Mesenchymal stem cell (in vitro differentiated cells and primary cell): ENCODE data around the gene ZNF106.

Experiments
- DNase-seq: peaks from one replicate; pipeline ENCODE4 v3.0.0-alpha.2; 2013
- H2AFZ ChIP-seq: one replicate; pipeline ENCODE4 v1.6.1; 2013; ENCODE audit warnings: low read depth, mild to moderate bottlenecking, control low read depth, inconsistent platforms, low read length, moderate library complexity
- H2AK5ac ChIP-seq: 2 replicates; pipeline ENCODE4 v1.6.1; 2013; ENCODE audit warnings: low read length, moderate library complexity, mild to moderate bottlenecking, inconsistent platforms; ENCODE audit not compliant: severe bottlenecking
- H2BK120ac ChIP-seq: one replicate; pipeline ENCODE4 v1.6.1; 2013; ENCODE audit warnings: low read depth, mild to moderate bottlenecking, inconsistent platforms, low read length, moderate library complexity
- H2BK12ac ChIP-seq, 2 experiments: one replicate each; pipeline ENCODE4 v1.6.1; 2013; ENCODE audit warnings: inconsistent platforms in 2 of 2, low read length in 2 of 2, mild to moderate bottlenecking in 2 of 2, moderate library complexity in 2 of 2, control low read depth in 1 of 2
- H2BK15ac ChIP-seq: one replicate; pipeline ENCODE4 v1.6.1; 2013; ENCODE audit warnings: mild to moderate bottlenecking, low read depth, inconsistent platforms; ENCODE audit not compliant: poor library complexity, severe bottlenecking
- H2BK5ac ChIP-seq: 2 replicates; pipeline ENCODE4 v1.6.1; 2013; ENCODE audit warnings: low read depth, mild to moderate bottlenecking, low read length, control low read depth, inconsistent platforms; ENCODE audit not compliant: poor library complexity, severe bottlenecking
- H3K14ac ChIP-seq, 2 experiments: one replicate each; pipeline ENCODE4 v1.6.1; 2013; ENCODE audit warnings: inconsistent platforms in 2 of 2, low read length in 2 of 2, control low read depth in 1 of 2, mild to moderate bottlenecking in 1 of 2, moderate library complexity in 1 of 2
- H3K18ac ChIP-seq, 2 experiments: one replicate each; pipeline ENCODE4 v1.6.1; 2013; ENCODE audit warnings: inconsistent platforms in 2 of 2, low read length in 2 of 2, control low read depth in 1 of 2, low read depth in 1 of 2, mild to moderate bottlenecking in 1 of 2
- H3K23ac ChIP-seq, 2 experiments: one replicate each; pipeline ENCODE4 v1.6.1; 2013; ENCODE audit warnings: inconsistent platforms in 2 of 2, low read length in 2 of 2, mild to moderate bottlenecking in 2 of 2, moderate library complexity in 2 of 2, control low read depth in 1 of 2
- H3K27ac ChIP-seq: 2 replicates; pipeline ENCODE4 v1.5.1; 2013; ENCODE audit warnings: mild to moderate bottlenecking, moderate library complexity, low read length, control low read depth, inconsistent platforms; ENCODE audit not compliant: poor library complexity, severe bottlenecking
- H3K27me3 ChIP-seq, 2 experiments: 2 replicates each; pipeline versions ENCODE4 v1.6.1 to v1.7.0; 2013; ENCODE audit warnings: low read length in 2 of 2, mild to moderate bottlenecking in 2 of 2, moderate library complexity in 2 of 2, control low read depth in 1 of 2, inconsistent platforms in 1 of 2; ENCODE audit not compliant: control insufficient read depth in 1 of 2, insufficient read depth in 1 of 2
- H3K36me3 ChIP-seq, 2 experiments: 2 replicates each; pipeline versions ENCODE4 v1.6.1 to v1.7.0; 2013; ENCODE audit warnings: low read length in 2 of 2, control low read depth in 1 of 2, inconsistent platforms in 1 of 2, low read depth in 1 of 2, mild to moderate bottlenecking in 1 of 2; ENCODE audit not compliant: insufficient read depth in 2 of 2, control insufficient read depth in 1 of 2
- H3K4ac ChIP-seq, 2 experiments: one replicate each; pipeline ENCODE4 v1.6.1; 2013; ENCODE audit warnings: inconsistent platforms in 2 of 2, low read length in 2 of 2, mild to moderate bottlenecking in 2 of 2, moderate library complexity in 2 of 2, control low read depth in 1 of 2, low read depth in 1 of 2
- H3K4me1 ChIP-seq: 2 replicates; pipeline ENCODE4 v1.6.1; 2013; ENCODE audit warnings: low read depth, low read length, control low read depth; ENCODE audit not compliant: control insufficient read depth, insufficient read depth
- H3K4me2 ChIP-seq: 2 replicates; pipeline ENCODE4 v1.6.1; 2013; ENCODE audit warnings: low read length, mild to moderate bottlenecking, inconsistent platforms; ENCODE audit not compliant: poor library complexity, severe bottlenecking
- H3K4me3 ChIP-seq, 2 experiments: 2 replicates each; pipeline versions ENCODE4 v1.5.1 to v1.7.0; 2013; ENCODE audit warnings: low read length in 2 of 2, mild to moderate bottlenecking in 2 of 2, control low read depth in 1 of 2, low read depth in 1 of 2; ENCODE audit not compliant: insufficient read depth in 1 of 2
- H3K79me1 ChIP-seq: replicated peaks from 2 replicates; pipeline ENCODE4 v1.6.1; 2013; ENCODE audit warnings: mild to moderate bottlenecking, control low read depth, low read length, inconsistent platforms; ENCODE audit not compliant: poor library complexity, severe bottlenecking
- H3K9ac ChIP-seq: 2 replicates; pipeline ENCODE4 v1.7.0; 2013; ENCODE audit warnings: mild to moderate bottlenecking, low read length, moderate library complexity
- H3K9me3 ChIP-seq: 2 replicates; pipeline ENCODE4 v1.7.0; 2013; ENCODE audit warnings: mild to moderate bottlenecking, low read length; ENCODE audit not compliant: control insufficient read depth
- H4K8ac ChIP-seq: one replicate; pipeline ENCODE4 v1.6.1; 2013; ENCODE audit warnings: inconsistent platforms, mild to moderate bottlenecking, low read length, moderate library complexity
- H4K91ac ChIP-seq: one replicate; pipeline ENCODE4 v1.6.1; 2013; ENCODE audit warnings: mild to moderate bottlenecking, low read length, inconsistent platforms
- WGBS: methylation state at CpG from one replicate; pipeline ENCODE4 v1.1.7; 2013; ENCODE audit warnings: mixed read lengths; 5-methylcytosine and 5-hydroxymethylcytosine counted together

Gene ZNF106

GRCh38 chr15:42457445-42458442, 33.2 kb downstream of the ZNF106 start:
- peaks cover 6 to 26% of the 10 kb centered on the region in 2 experiments for H3K36me3 ChIP-seq
- H3K14ac ChIP-seq, result no peak overlapping the region
- peaks cover 12% of the 10 kb centered on the region for H3K79me1 ChIP-seq
- H3K23ac ChIP-seq, result no peak overlapping the region
- no peak overlapping the region for H2BK15ac ChIP-seq
- no peak overlapping the region for H2BK12ac ChIP-seq
- H4K8ac ChIP-seq, result no peak overlapping the region
- peak overlapping the region; percentile 42 for H3K4me2 ChIP-seq
- no peaks in the 10 kb centered on the region for H3K9me3 ChIP-seq
- peak; percentile 95 for DNase-seq
- H4K91ac ChIP-seq, result no peak overlapping the region
- no peaks in the 10 kb centered on the region for H3K27me3 ChIP-seq
- peak overlapping the region; percentile 91 for H2BK5ac ChIP-seq
- H2BK120ac ChIP-seq, result no peak overlapping the region
- peak overlapping the region in 1 of 2 experiments; percentile 58 for H3K4ac ChIP-seq
- peak overlapping the region in 1 of 2 experiments; percentile 73 for H3K4me3 ChIP-seq
- H3K9ac ChIP-seq, result peak overlapping the region; percentile 93
- H3K27ac ChIP-seq, result peak overlapping the region; percentile 100
- H2AK5ac ChIP-seq, result peak overlapping the region; percentile 94
- whole genome bisulfite sequencing, result 33% methylated on average over 7 of the region's 8 CpGs
- H2AFZ ChIP-seq, result no peak overlapping the region
- H3K4me1 ChIP-seq, result peaks cover 8% of the 10 kb centered on the region
- peak overlapping the region; percentile 52 to 86 for H3K18ac ChIP-seq

- Histone ChIP-seq H3K4me3 (peak overlapping the region in 1 of 2 experiments; percentile 73), H2AK5ac (peak overlapping the region; percentile 89), H2AFZ (no peak overlapping the region), H3K9me3 (no peaks in the 10 kb centered on the region), H3K79me1 (peaks cover 9% of the 10 kb centered on the region), H3K36me3 (peaks cover 4 to 19% of the 10 kb centered on the region in 2 experiments), H3K4me1 (peaks cover 8% of the 10 kb centered on the region), H3K23ac (no peak overlapping the region), H2BK15ac (no peak overlapping the region), H4K8ac (no peak overlapping the region), H3K27ac (peak overlapping the region; percentile 100), H3K27me3 (no peaks in the 10 kb centered on the region), H3K4ac (no peak overlapping the region), H3K14ac (no peak overlapping the region), H4K91ac (no peak overlapping the region), H2BK120ac (no peak overlapping the region), H3K9ac (peak overlapping the region; percentile 93), H3K18ac (no peak overlapping the region), H2BK12ac (no peak overlapping the region), H2BK5ac (no peak overlapping the region), H3K4me2 (peak overlapping the region; percentile 66)
- peak; percentile 76 for DNase-seq
- WGBS, result 15% methylated on average over 3 of the region's 3 CpGs
Measured at GRCh38 chr15:42456971-42457370, 34.0 kb downstream of the ZNF106 start.

GRCh38 chr15:42456531-42456930, 34.4 kb downstream of the ZNF106 start:
- Histone ChIP-seq H2BK5ac (no peak overlapping the region), H4K8ac (no peak overlapping the region), H3K79me1 (peaks cover 9% of the 10 kb centered on the region), H3K4me1 (peaks cover 8% of the 10 kb centered on the region), H2BK12ac (no peak overlapping the region), H3K23ac (no peak overlapping the region), H3K9ac (peak overlapping the region; percentile 93), H3K27ac (no peak overlapping the region), H2AFZ (no peak overlapping the region), H2AK5ac (no peak overlapping the region), H3K4ac (no peak overlapping the region), H2BK15ac (no peak overlapping the region), H3K4me3 (peak overlapping the region in 1 of 2 experiments; percentile 73), H3K14ac (no peak overlapping the region), H3K27me3 (no peaks in the 10 kb centered on the region), H3K36me3 (peaks cover 6 to 20% of the 10 kb centered on the region in 2 experiments), H3K18ac (no peak overlapping the region), H4K91ac (no peak overlapping the region), H3K4me2 (no peak overlapping the region), H2BK120ac (no peak overlapping the region), H3K9me3 (no peaks in the 10 kb centered on the region)
- no peak for DNase-seq

GRCh38 chr15:42453826-42454225, 37.1 kb downstream of the ZNF106 start:
- Histone ChIP-seq H3K9me3 (no peaks in the 10 kb centered on the region), H3K27me3 (no peaks in the 10 kb centered on the region), H2BK120ac (no peak overlapping the region), H2BK5ac (no peak overlapping the region), H2BK15ac (no peak overlapping the region), H2AFZ (no peak overlapping the region), H3K4me2 (no peak overlapping the region), H3K4ac (no peak overlapping the region), H3K36me3 (peaks cover 18 to 47% of the 10 kb centered on the region in 2 experiments), H3K4me3 (no peak overlapping the region), H3K14ac (no peak overlapping the region), H3K9ac (no peak overlapping the region), H3K18ac (no peak overlapping the region), H3K79me1 (peaks cover 19% of the 10 kb centered on the region), H2AK5ac (no peak overlapping the region), H2BK12ac (no peak overlapping the region), H3K23ac (no peak overlapping the region), H4K8ac (no peak overlapping the region), H3K27ac (no peak overlapping the region), H3K4me1 (peaks cover 8% of the 10 kb centered on the region), H4K91ac (no peak overlapping the region)
- WGBS, result 100% methylated on average over 1 of the region's 3 CpGs
- no peak for DNase-seq
